Adrenal gland (tissue), 12 donors: ENCODE measurements around the gene TBL1Y. TPM values are rescaled to one million over a fixed set of nuclear protein-coding genes. Genes with fewer than 3 reads are reported as not detected.
"Not testable (repeated sequence)": the region's sequence is repeated elsewhere in the genome, so short reads cannot be mapped to it uniquely, and the experiment has no call there.

Experiments used
- DNase-seq, 7 donors: peaks; one replicate each; pipeline ENCODE4 v3.0.0-alpha.2; 2019 to 2020
- H3K27ac ChIP-seq, 5 donors: fragments of 200-600 bp; sonication (generic) in 4 of 5; 1 replicate in 3 of 5; 2 replicates in 2 of 5; pipeline versions ENCODE4 v1.5.1 to v1.8.0; 2016 to 2020; ENCODE audit warnings: mild to moderate bottlenecking in 1 of 5
- H3K27me3 ChIP-seq: fragments of 200-600 bp; 2 replicates; pipeline ENCODE4 v1.8.0; 2021
- H3K36me3 ChIP-seq, 2 donors: fragments of 200-600 bp; replicated peaks in 1 of 2; 1 replicate in 1 of 2; 2 replicates in 1 of 2; pipeline versions ENCODE4 v1.5.1 to v1.8.0; 2018 to 2022
- H3K4me1 ChIP-seq, 2 donors: fragments of 200-600 bp; replicated peaks in 1 of 2; 1 replicate in 1 of 2; 2 replicates in 1 of 2; pipeline versions ENCODE4 v1.5.1 to v1.8.0; 2018 to 2021
- H3K4me3 ChIP-seq, 4 donors: fragments of 200-600 bp; sonication (generic) in 3 of 4; one replicate each; pipeline ENCODE4 v1.5.1; 2016 to 2018
- H3K9me3 ChIP-seq, 3 donors: fragments of 200-600 bp; sonication (generic) in 1 of 3; replicated peaks in 1 of 3; 1 replicate in 2 of 3; 2 replicates in 1 of 3; pipeline versions ENCODE4 v1.5.1 to v1.8.0; 2016 to 2021
- CTCF ChIP-seq, 6 experiments: fragments of 450-650 bp in 4 of 6; fragments of 200-600 bp in 2 of 6; sonication (generic) in 1 of 6; IDR thresholded peaks; 1 replicate in 5 of 6; 2 replicates in 1 of 6; pipeline versions ENCODE4 v1.5.1 to v1.8.0; 2016 to 2021; ENCODE audit warnings: antibody characterized with exemption in 6 of 6, mild to moderate bottlenecking in 2 of 6, moderate library complexity in 1 of 6
- POLR2A ChIP-seq, 2 donors: fragments of 450-650 bp; IDR thresholded peaks; one replicate each; pipeline ENCODE4 v1.6.1; 2017; ENCODE audit warnings: antibody characterized with exemption in 2 of 2, mild to moderate bottlenecking in 2 of 2, moderate library complexity in 1 of 2
- WGBS, 4 donors: extraction: QIAGEN DNeasy Blood & Tissue Kit in 2 of 4; methylation state at CpG; one replicate each; pipeline versions ENCODE4 v1.1.5 to v1.1.7; 2013 to 2017; 5-methylcytosine and 5-hydroxymethylcytosine counted together
- intact Hi-C, 2 donors: fragments of 100-400 bp; cut with DNase I; formaldehyde crosslinking; loops; one replicate each; pipeline versions ENCODE4 v1.14.1 to v1.15.0; 2022 to 2023
- polyA plus RNA-seq, 3 donors: library from polyadenylated mRNA; stranded (reverse); fragments of 200-250 nt in 2 of 3; fragments of 350-450 nt in 1 of 3; fragmentation: Illumina TruSeq in 1 of 3; extraction: RNeasy Lipid Tissue Mini Kit (QIAGEN cat#74804) in 1 of 3; gene quantifications; one replicate each; pipeline ENCODE4 v1.2.3, GENCODE V29; 2013 to 2014
- total RNA-seq, 9 donors: library from RNA; depleted of rRNA in 4 of 9; stranded (reverse); fragments of >200 nt in 4 of 9; fragments of 120-200 nt in 1 of 9; fragmentation: NEBNext Ultra II Directional in 1 of 9; extraction: Animal tissue kit (Norgen Biotek cat#: 25700) in 1 of 9; gene quantifications; one replicate each; pipeline versions ENCODE4 v1.1.0 to v1.2.4, GENCODE V29; 2013 to 2023
- donor health status: healthy with polysubstance abuse.
- donor health status: Bipolar disorder and iron deficiency.
- donor health status: DM: yes; HTN: yes; CAD: no.
- donor health status: DM: no; HTN: no; CAD: no.
- donor health status: DM: no; HTN: no; CAD: no.
- donor health status: DM: yes; HTN: yes; CAD: no.

The TBL1Y gene
- total and polyA plus RNA-seq, 12 donors, result 0.15 to 0.78 TPM; not detected in 10

DNA sequence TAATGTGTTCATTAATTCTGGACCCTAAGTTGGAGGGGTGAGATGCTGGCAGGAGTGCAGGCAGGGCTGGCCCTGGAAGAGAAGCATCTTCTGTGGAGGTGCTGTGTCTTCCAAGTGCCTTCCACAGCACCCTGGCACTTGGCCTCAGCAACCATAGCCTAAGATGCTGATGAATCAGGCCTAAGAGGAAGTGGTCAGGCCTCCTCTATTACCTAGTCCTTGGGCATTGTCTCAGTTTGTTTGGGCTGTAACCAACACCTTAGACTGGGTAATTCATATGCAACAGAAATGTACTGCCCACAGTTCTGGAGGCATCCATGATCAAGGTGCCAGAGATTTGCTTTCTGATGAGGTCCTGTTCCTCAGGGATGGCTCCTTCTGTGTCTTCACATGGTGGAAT is 128.5 kb downstream of the TBL1Y start:
- intact Hi-C loops, result no loop called here
- Histone ChIP-seq H3K4me3 (no peak overlapping the region), H3K4me1 (no peaks in the 10 kb centered on the region), H3K27me3 (no peaks in the 10 kb centered on the region), H3K36me3 (no peaks in the 10 kb centered on the region), H3K27ac (no peak overlapping the region), H3K9me3 (no peaks in the 10 kb centered on the region)
- no peak for DNase-seq
- no peak for TF ChIP-seq POLR2A (IDR thresholded peaks at IDR 0.05)
- no peak for TF ChIP-seq CTCF (IDR thresholded peaks at IDR 0.05)

DNA sequence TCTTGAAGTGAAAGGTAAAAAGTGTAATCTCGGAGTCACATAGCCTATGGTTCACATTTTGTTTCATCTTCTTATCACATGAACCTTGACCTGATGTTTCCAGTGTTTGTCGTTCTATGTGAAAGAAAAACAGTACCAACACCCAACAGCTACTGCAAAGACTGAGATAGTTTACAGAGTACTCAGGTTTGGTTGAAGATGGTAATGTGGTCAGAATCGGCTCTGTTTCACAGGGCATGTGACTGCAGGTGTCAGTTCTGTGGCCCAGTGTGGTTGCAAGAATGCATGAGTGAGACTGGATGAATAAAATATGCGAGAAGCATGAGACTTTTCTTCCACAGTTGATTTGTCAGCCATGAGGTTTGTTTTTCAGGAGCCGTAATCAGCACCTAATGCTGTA is 130.2 kb downstream of the TBL1Y start:
- WGBS, 4 donors, result 30 to 53% methylated on average over 2 to 5 of the region's 5 CpGs; no CpG with 5 or more reads in 2 of the 4 donors
- no peaks in the 10 kb centered on the region for H3K36me3 ChIP-seq
- intact Hi-C loops, result no loop called here
- no peaks in the 10 kb centered on the region for H3K4me1 ChIP-seq
- DNase-seq, result no peak
- no peaks in the 10 kb centered on the region for H3K9me3 ChIP-seq
- no peak overlapping the region for H3K27ac ChIP-seq
- no peak overlapping the region for H3K4me3 ChIP-seq
- no peaks in the 10 kb centered on the region for H3K27me3 ChIP-seq
- TF ChIP-seq POLR2A (IDR thresholded peaks at IDR 0.05), result no peak
- no peak for TF ChIP-seq CTCF (IDR thresholded peaks at IDR 0.05)

- no peaks in the 10 kb centered on the region for H3K9me3 ChIP-seq
- H3K27ac ChIP-seq, result no peak overlapping the region
- no peak for TF ChIP-seq CTCF (IDR thresholded peaks at IDR 0.05)
- TF ChIP-seq POLR2A (IDR thresholded peaks at IDR 0.05), result no peak
- H3K36me3 ChIP-seq, result no peaks in the 10 kb centered on the region
- no peak for DNase-seq
- no peaks in the 10 kb centered on the region for H3K4me1 ChIP-seq
- H3K4me3 ChIP-seq, result no peak overlapping the region
- intact Hi-C loops, result no loop called here
- WGBS, 4 donors, result 74 to 79% methylated on average over 4 of the region's 4 CpGs; no CpG with 5 or more reads in 2 of the 4 donors
- H3K27me3 ChIP-seq, result no peaks in the 10 kb centered on the region
These were observed 131.5 kb downstream of the TBL1Y start for GRCh38 chrY:7041983-7042382.

DNA sequence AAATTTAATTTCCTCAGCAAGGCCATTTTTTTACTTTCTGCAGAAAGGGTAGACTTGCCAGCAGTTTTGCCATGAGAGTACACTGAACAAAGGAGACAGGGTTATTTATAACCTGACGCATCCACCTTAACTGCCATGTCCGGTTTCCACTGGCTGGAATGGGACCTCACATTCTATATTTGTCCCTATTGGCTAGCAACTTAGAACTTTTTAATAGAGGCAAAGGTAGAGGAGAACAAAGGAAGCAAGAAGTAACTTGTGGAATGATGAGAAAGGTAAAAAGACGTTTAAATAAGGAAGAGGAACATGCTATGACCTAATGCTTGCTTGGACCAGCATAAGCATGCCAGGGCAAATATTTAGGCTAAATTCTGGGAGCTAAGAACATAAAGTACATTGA is 142.0 kb downstream of the TBL1Y start:
- H3K27ac ChIP-seq, H3K27me3 ChIP-seq, DNase-seq, intact Hi-C loops, H3K4me1 ChIP-seq, H3K4me3 ChIP-seq, H3K9me3 ChIP-seq, H3K36me3 ChIP-seq: not testable (repeated sequence)
- 43 to 52% methylated on average over 3 of the region's 3 CpGs; no CpG with 5 or more reads in 2 of the 4 donors for WGBS, 4 donors

GRCh38 chrY:7056886-7057285 is 146.4 kb downstream of the TBL1Y start:
- WGBS, 4 donors, result 43 to 64% methylated on average over 5 of the region's 5 CpGs; no CpG with 5 or more reads in 2 of the 4 donors
- TF ChIP-seq POLR2A (IDR thresholded peaks at IDR 0.05), result no peak
- no peak for TF ChIP-seq CTCF (IDR thresholded peaks at IDR 0.05)
- H3K9me3 ChIP-seq, result no peaks in the 10 kb centered on the region
- H3K27ac ChIP-seq, result no peak overlapping the region
- H3K4me1 ChIP-seq, result no peaks in the 10 kb centered on the region
- H3K27me3 ChIP-seq, result no peaks in the 10 kb centered on the region
- no peak for DNase-seq
- no peak overlapping the region for H3K4me3 ChIP-seq
- H3K36me3 ChIP-seq, result no peaks in the 10 kb centered on the region
- intact Hi-C loops, result no loop called here
